ENCODE measurements around the gene ING1.

DNA sequence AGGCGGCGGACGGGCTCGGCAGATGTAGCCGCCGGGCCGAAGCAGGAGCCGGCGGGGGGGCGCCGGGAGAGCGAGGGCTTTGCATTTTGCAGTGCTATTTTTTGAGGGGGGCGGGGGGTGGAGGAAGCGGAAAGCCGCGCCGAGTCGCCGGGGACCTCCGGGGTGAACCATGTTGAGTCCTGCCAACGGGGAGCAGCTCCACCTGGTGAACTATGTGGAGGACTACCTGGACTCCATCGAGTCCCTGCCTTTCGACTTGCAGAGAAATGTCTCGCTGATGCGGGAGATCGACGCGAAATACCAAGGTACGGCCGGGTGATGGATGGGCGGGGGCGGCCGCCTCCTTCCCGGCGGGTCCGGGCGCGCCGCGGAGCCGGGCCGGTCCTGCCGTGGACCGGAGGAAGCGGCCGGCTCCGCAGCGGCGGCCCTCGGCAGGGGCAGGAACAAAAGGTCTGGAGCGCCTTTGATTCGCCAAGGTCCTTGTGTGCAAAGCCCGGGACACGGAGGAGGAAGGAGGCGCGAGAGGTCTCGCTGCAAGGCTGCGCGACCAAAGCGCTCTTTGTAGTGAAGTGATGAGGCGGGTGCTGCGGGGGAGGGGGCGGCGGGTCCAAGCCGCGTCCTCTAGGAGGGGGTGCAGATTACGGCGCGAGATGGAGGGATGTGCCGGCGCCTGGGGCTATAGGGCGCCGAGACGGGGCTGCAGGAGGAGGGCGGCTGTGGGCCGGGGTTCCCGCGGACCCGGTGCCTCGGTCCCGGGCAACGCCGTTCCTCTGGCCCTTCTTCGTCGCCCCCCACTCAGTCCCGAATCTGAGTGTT lies 689 bp downstream of the ING1 start:
- TF ChIP-seq, protein P1, sequence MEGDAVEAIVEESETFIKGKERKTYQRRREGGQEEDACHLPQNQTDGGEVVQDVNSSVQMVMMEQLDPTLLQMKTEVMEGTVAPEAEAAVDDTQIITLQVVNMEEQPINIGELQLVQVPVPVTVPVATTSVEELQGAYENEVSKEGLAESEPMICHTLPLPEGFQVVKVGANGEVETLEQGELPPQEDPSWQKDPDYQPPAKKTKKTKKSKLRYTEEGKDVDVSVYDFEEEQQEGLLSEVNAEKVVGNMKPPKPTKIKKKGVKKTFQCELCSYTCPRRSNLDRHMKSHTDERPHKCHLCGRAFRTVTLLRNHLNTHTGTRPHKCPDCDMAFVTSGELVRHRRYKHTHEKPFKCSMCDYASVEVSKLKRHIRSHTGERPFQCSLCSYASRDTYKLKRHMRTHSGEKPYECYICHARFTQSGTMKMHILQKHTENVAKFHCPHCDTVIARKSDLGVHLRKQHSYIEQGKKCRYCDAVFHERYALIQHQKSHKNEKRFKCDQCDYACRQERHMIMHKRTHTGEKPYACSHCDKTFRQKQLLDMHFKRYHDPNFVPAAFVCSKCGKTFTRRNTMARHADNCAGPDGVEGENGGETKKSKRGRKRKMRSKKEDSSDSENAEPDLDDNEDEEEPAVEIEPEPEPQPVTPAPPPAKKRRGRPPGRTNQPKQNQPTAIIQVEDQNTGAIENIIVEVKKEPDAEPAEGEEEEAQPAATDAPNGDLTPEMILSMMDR (conservative IDR thresholded peaks at IDR 0.05; ENCODE audit: low read depth, low read length), result no peak
- no peak for TF ChIP-seq EZH2 (IDR thresholded peaks at IDR 0.05; ENCODE audit: low read length, unreplicated experiment)
